Measurements from ENCODE around the gene GABARAP.
A peak's percentile ranks its signal among the peaks of the same experiment; 100 is the strongest.

Gene GABARAP

GRCh38 chr17:7281953-7282751 is 39.9 kb upstream of the GABARAP start:
- no peak overlapping the region for H2AFZ ChIP-seq (ENCODE audit: low read depth)
- H3K4me3 ChIP-seq (IDR thresholded peaks at IDR 0.05; ENCODE audit: insufficient read depth, low read depth, low read length), result no peak overlapping the region
- H3K9ac ChIP-seq, result no peak overlapping the region
- H3K4me2 ChIP-seq, result no peak overlapping the region
- no peaks in the 10 kb centered on the region for H3K79me2 ChIP-seq (ENCODE audit: insufficient read depth, low read depth)
- H3K4me1 ChIP-seq (ENCODE audit: low read depth, poor library complexity, severe bottlenecking), result no peaks in the 10 kb centered on the region
- H3K27me3 ChIP-seq (ENCODE audit: insufficient read depth, low read depth), result no peaks in the 10 kb centered on the region
- no peak overlapping the region for H3K27ac ChIP-seq
- no peak for TF ChIP-seq CTCF (conservative IDR thresholded peaks at IDR 0.05; ENCODE audit: low read depth, low read length)
- no peaks in the 10 kb centered on the region for H4K20me1 ChIP-seq (ENCODE audit: insufficient read depth)
- no peaks in the 10 kb centered on the region for H3K36me3 ChIP-seq (ENCODE audit: insufficient read depth)

- no peak within 1 kb of the TSS for H3K9ac ChIP-seq
- H4K20me1 ChIP-seq (ENCODE audit: insufficient read depth), result no peaks in the 10 kb centered on the region
- H3K27me3 ChIP-seq (ENCODE audit: insufficient read depth, low read depth), result no peaks in the 10 kb centered on the region
- H2AFZ ChIP-seq (ENCODE audit: low read depth), result peak within 1 kb of the TSS; percentile 26; the same call in 1 of the 2 replicates
- H3K27ac ChIP-seq, result no peak within 1 kb of the TSS
- 0 out of 2 replicates have a peak within 1 kb of the TSS, but pooled peaks have one; percentile 25 for H3K4me2 ChIP-seq
- no peaks in the 10 kb centered on the region for H3K4me1 ChIP-seq (ENCODE audit: low read depth, poor library complexity, severe bottlenecking)
- H3K79me2 ChIP-seq (ENCODE audit: insufficient read depth, low read depth), result no peaks in the 10 kb centered on the region
- no peaks in the 10 kb centered on the region for H3K36me3 ChIP-seq (ENCODE audit: insufficient read depth)
- TF ChIP-seq CTCF (conservative IDR thresholded peaks at IDR 0.05; ENCODE audit: low read depth, low read length), result no peak
- H3K4me3 ChIP-seq (IDR thresholded peaks at IDR 0.05; ENCODE audit: insufficient read depth, low read depth, low read length), result no peak within 1 kb of the TSS
Observed at GRCh38 chr17:7281074-7281952, 39.1 kb upstream of the GABARAP start, which contains the start of gene SLC2A4. Gene SLC2A4, plus strand, starts transcription at chr17:7281718. Its CDS starts 217 bp downstream, at chr17:7281935.

DNA sequence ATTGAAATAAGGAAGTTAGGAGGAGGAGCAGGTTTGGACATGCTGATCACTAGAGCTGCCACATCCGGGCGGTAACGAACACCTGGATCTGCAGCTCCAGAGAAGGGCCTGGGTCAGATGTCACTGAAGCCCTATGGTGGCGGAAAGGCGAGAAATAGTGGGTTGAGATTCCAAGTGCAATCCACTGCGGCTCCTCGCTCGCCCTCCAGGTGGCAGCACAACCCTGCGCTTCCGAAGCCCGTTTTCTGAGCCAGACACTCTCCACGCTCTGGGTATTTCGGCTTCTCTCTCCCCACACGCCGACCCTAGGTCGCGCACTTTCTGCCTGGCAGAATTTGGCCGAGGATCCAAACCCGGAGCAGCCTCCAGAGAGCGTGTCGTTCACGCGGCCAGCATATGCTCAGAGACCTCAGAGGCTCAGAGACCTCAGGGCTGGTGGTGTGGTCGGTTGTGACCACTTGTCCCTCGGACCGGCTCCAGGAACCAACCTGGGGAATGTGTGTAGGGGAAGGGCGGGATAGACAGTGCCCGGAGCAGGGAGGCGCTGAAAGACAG is 38.3 kb upstream of the GABARAP start:
- Histone ChIP-seq H4K20me1 (ENCODE audit: insufficient read depth) (no peaks in the 10 kb centered on the region), H3K4me2 (no peak overlapping the region), H3K4me1 (ENCODE audit: low read depth, poor library complexity, severe bottlenecking) (no peaks in the 10 kb centered on the region), H3K27me3 (ENCODE audit: insufficient read depth, low read depth) (no peaks in the 10 kb centered on the region), H3K79me2 (ENCODE audit: insufficient read depth, low read depth) (no peaks in the 10 kb centered on the region), H3K36me3 (ENCODE audit: insufficient read depth) (no peaks in the 10 kb centered on the region), H3K27ac (no peak overlapping the region), H2AFZ (ENCODE audit: low read depth) (peak overlapping the region; percentile 26; the same call in 1 of the 2 replicates), H3K9ac (no peak overlapping the region), H3K4me3 (IDR thresholded peaks at IDR 0.05; ENCODE audit: insufficient read depth, low read depth, low read length) (no peak overlapping the region)
- no peak for TF ChIP-seq CTCF (conservative IDR thresholded peaks at IDR 0.05; ENCODE audit: low read depth, low read length)

DNA sequence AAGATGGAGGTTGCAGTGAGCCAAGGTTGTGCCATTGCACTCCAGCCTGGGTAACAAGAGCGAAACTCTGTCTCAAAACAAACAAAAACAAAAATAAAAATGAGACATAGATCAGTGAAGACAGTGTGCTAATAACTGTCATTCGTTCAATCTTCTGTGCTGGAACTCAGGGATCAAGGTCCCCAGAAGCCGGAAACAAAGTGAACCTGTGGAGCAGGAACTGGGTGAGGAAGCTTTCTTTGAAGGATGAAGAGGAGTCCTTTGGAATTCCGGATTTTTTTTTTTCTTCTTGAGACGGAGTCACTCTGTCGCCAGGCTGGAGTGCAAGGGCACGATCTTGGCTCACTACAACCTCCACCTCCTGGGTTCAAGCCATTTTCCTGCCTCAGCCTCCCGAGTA is 37.2 kb upstream of the GABARAP start:
- no peak overlapping the region for H3K27ac ChIP-seq
- no peaks in the 10 kb centered on the region for H3K4me1 ChIP-seq (ENCODE audit: low read depth, poor library complexity, severe bottlenecking)
- no peak overlapping the region for H3K4me3 ChIP-seq (IDR thresholded peaks at IDR 0.05; ENCODE audit: insufficient read depth, low read depth, low read length)
- H3K79me2 ChIP-seq (ENCODE audit: insufficient read depth, low read depth), result no peaks in the 10 kb centered on the region
- H3K27me3 ChIP-seq (ENCODE audit: insufficient read depth, low read depth), result no peaks in the 10 kb centered on the region
- H4K20me1 ChIP-seq (ENCODE audit: insufficient read depth), result no peaks in the 10 kb centered on the region
- no peak overlapping the region for H3K9ac ChIP-seq
- H3K4me2 ChIP-seq, result no peak overlapping the region
- no peak overlapping the region for H2AFZ ChIP-seq (ENCODE audit: low read depth)
- TF ChIP-seq CTCF (conservative IDR thresholded peaks at IDR 0.05; ENCODE audit: low read depth, low read length), result no peak
- H3K36me3 ChIP-seq (ENCODE audit: insufficient read depth), result no peaks in the 10 kb centered on the region
